ENCODE results near the gene S100A1.

DNA sequence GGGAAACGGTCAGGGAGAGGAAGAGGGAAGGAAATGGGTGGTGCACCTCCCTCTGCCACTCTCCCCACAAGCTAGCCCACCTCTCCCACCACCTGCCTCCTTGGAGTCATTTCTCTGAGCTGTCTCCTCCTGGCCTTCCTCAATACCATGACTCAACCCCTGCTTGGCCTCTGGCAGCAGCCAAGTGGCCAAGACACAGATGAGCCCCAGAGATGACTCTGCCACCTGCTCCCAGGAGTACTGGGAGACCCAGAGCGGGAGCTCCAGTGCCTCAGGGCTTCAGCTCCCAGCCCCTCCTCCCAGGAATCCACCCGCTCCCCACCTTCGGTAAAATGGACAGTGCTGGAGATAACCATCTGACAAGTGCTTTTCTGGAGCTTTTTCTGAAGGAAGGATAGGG is 17.9 kb upstream of the S100A1 start:
- TF ChIP-seq, protein P1, sequence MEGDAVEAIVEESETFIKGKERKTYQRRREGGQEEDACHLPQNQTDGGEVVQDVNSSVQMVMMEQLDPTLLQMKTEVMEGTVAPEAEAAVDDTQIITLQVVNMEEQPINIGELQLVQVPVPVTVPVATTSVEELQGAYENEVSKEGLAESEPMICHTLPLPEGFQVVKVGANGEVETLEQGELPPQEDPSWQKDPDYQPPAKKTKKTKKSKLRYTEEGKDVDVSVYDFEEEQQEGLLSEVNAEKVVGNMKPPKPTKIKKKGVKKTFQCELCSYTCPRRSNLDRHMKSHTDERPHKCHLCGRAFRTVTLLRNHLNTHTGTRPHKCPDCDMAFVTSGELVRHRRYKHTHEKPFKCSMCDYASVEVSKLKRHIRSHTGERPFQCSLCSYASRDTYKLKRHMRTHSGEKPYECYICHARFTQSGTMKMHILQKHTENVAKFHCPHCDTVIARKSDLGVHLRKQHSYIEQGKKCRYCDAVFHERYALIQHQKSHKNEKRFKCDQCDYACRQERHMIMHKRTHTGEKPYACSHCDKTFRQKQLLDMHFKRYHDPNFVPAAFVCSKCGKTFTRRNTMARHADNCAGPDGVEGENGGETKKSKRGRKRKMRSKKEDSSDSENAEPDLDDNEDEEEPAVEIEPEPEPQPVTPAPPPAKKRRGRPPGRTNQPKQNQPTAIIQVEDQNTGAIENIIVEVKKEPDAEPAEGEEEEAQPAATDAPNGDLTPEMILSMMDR (IDR thresholded peaks at IDR 0.05) = no peak
- TF ChIP-seq POLR2A (IDR thresholded peaks at IDR 0.05) (no peak), POLR2AphosphoS5 (IDR thresholded peaks at IDR 0.05) (no peak)
